ENCODE data around the gene EIF6.
"Not testable (repeated sequence)": the region's sequence is repeated elsewhere in the genome, so short reads cannot be mapped to it uniquely, and the experiment has no call there.

Gene EIF6

GRCh38 chr20:35260426-35260825 lies 24.1 kb downstream of the EIF6 start:
- H3K4me3 ChIP-seq (ENCODE audit: low read depth, low read length), result no peak overlapping the region
- TF ChIP-seq CTCF (IDR thresholded peaks at IDR 0.05; ENCODE audit: low read depth, low read length), result no peak

GRCh38 chr20:35257175-35257909 lies 27.2 kb downstream of the EIF6 start:
- no peak for TF ChIP-seq CTCF (IDR thresholded peaks at IDR 0.05; ENCODE audit: low read depth, low read length)
- H3K4me3 ChIP-seq (ENCODE audit: low read depth, low read length), result no peak overlapping the region

- no peak for TF ChIP-seq CTCF (IDR thresholded peaks at IDR 0.05; ENCODE audit: low read depth, low read length)
- no peak overlapping the region for H3K4me3 ChIP-seq (ENCODE audit: low read depth, low read length)
These were observed 30.0 kb downstream of the EIF6 start for GRCh38 chr20:35254448-35254999.

GRCh38 chr20:35253010-35253409 lies 31.6 kb downstream of the EIF6 start:
- no peak overlapping the region for H3K4me3 ChIP-seq (ENCODE audit: low read depth, low read length)
- TF ChIP-seq CTCF (IDR thresholded peaks at IDR 0.05; ENCODE audit: low read depth, low read length), result no peak

GRCh38 chr20:35252598-35252997 lies 32.0 kb downstream of the EIF6 start:
- not testable (repeated sequence) for H3K4me3 ChIP-seq (ENCODE audit: low read depth, low read length)

GRCh38 chr20:35252037-35252461 lies 32.5 kb downstream of the EIF6 start:
- no peak for TF ChIP-seq CTCF (IDR thresholded peaks at IDR 0.05; ENCODE audit: low read depth, low read length)
- no peak overlapping the region for H3K4me3 ChIP-seq (ENCODE audit: low read depth, low read length)

GRCh38 chr20:35251613-35251940 lies 33.0 kb downstream of the EIF6 start:
- H3K4me3 ChIP-seq (ENCODE audit: low read depth, low read length), result no peak overlapping the region
- no peak for TF ChIP-seq CTCF (IDR thresholded peaks at IDR 0.05; ENCODE audit: low read depth, low read length)

Measured in WI38 (cell line).